Thyroid gland (tissue), 4 donors: ENCODE results near the gene SAE1. TPM values are rescaled to one million over a fixed set of nuclear protein-coding genes. Genes with fewer than 3 reads are reported as not detected.

ENCODE experiments used
- DNase-seq, 2 donors: peaks; one replicate each; pipeline ENCODE4 v3.0.0-alpha.2; 2019
- H3K27ac ChIP-seq, 3 donors: fragments of 200-600 bp; sonication (generic); 1 replicate in 2 of 3; 2 replicates in 1 of 3; pipeline ENCODE4 v1.5.1; 2016 to 2019; ENCODE audit warnings: mild to moderate bottlenecking in 1 of 3, moderate library complexity in 1 of 3
- H3K27me3 ChIP-seq: fragments of 200-600 bp; sonication (generic); one replicate; pipeline ENCODE4 v1.5.1; 2019
- H3K36me3 ChIP-seq, 2 donors: fragments of 200-600 bp; sonication (generic); one replicate each; pipeline ENCODE4 v1.5.1; 2016 to 2019
- H3K4me1 ChIP-seq, 2 donors: fragments of 200-600 bp; sonication (generic); one replicate each; pipeline ENCODE4 v1.5.1; 2017 to 2019
- H3K4me3 ChIP-seq, 3 donors: fragments of 200-600 bp; sonication (generic); replicated peaks in 1 of 3; 1 replicate in 2 of 3; 2 replicates in 1 of 3; pipeline ENCODE4 v1.5.1; 2016; ENCODE audit warnings: mild to moderate bottlenecking in 1 of 3
- H3K9me3 ChIP-seq: fragments of 200-600 bp; sonication (generic); one replicate; pipeline ENCODE4 v1.5.1; 2017
- CTCF ChIP-seq, 6 experiments: fragments of 200-600 bp in 3 of 6; fragments of 450-650 bp in 3 of 6; sonication (generic) in 3 of 6; IDR thresholded peaks; one replicate each; pipeline ENCODE4 v1.5.1; 2016 to 2019; ENCODE audit warnings: antibody characterized with exemption in 6 of 6, mild to moderate bottlenecking in 2 of 6, inconsistent platforms in 1 of 6, moderate library complexity in 1 of 6
- POLR2A ChIP-seq, 2 donors: fragments of 450-650 bp; IDR thresholded peaks; one replicate each; pipeline ENCODE4 v1.6.1; 2017; ENCODE audit warnings: antibody characterized with exemption in 2 of 2, mild to moderate bottlenecking in 2 of 2, moderate library complexity in 1 of 2
- WGBS, 2 donors: methylation state at CpG; one replicate each; pipeline ENCODE4 v1.1.5; 2017; 5-methylcytosine and 5-hydroxymethylcytosine counted together
- intact Hi-C: fragments of 100-400 bp; cut with DNase I; formaldehyde crosslinking; loops from one replicate; pipeline ENCODE4 v1.15.1; 2023
- total RNA-seq, 4 donors: library from RNA; depleted of rRNA; stranded (reverse); fragments of >200 nt; gene quantifications; one replicate each; pipeline ENCODE4 v1.2.3, GENCODE V29; 2016

SAE1 gene
- total RNA-seq, 4 donors from 2014 or later: 79.5 to 119 (median 103) TPM

GRCh38 chr19:47215581-47215980 is 84.9 kb downstream of the SAE1 start:
- Histone ChIP-seq H3K36me3 (no peaks in the 10 kb centered on the region), H3K4me3 (no peak overlapping the region), H3K27me3 (no peaks in the 10 kb centered on the region), H3K9me3 (no peaks in the 10 kb centered on the region), H3K4me1 (peaks cover 0 to 12% of the 10 kb centered on the region in 2 donors), H3K27ac (no peak overlapping the region)
- no peak for TF ChIP-seq CTCF (IDR thresholded peaks at IDR 0.05)
- TF ChIP-seq POLR2A (IDR thresholded peaks at IDR 0.05): no peak
- intact Hi-C loops: no loop called here
- 95 to 96% methylated on average over 5 of the region's 5 CpGs for WGBS, 2 donors
- DNase-seq: no peak

- Histone ChIP-seq H3K4me1 (peaks cover 0 to 7% of the 10 kb centered on the region in 2 donors), H3K9me3 (no peaks in the 10 kb centered on the region), H3K4me3 (no peak overlapping the region), H3K27ac (no peak overlapping the region), H3K36me3 (peaks cover 4 to 17% of the 10 kb centered on the region in 2 donors), H3K27me3 (no peaks in the 10 kb centered on the region)
- no peak for TF ChIP-seq POLR2A (IDR thresholded peaks at IDR 0.05)
- no peak for TF ChIP-seq CTCF (IDR thresholded peaks at IDR 0.05)
- intact Hi-C loops: no loop called here
- DNase-seq: no peak
- 76 to 90% methylated on average over 7 to 16 of the region's 33 CpGs for WGBS, 2 donors
Observed at GRCh38 chr19:47221080-47221841, 90.6 kb downstream of the SAE1 start.

- no peaks in the 10 kb centered on the region for H3K9me3 ChIP-seq
- H3K4me1 ChIP-seq: peaks cover 6 to 13% of the 10 kb centered on the region in 2 donors
- DNase-seq: no peak
- 95% methylated on average over 11 of the region's 11 CpGs for WGBS, 2 donors
- H3K27ac ChIP-seq: no peak overlapping the region
- TF ChIP-seq POLR2A (IDR thresholded peaks at IDR 0.05) (no peak), CTCF (IDR thresholded peaks at IDR 0.05) (no peak)
- intact Hi-C loops: no loop called here
- H3K27me3 ChIP-seq: no peaks in the 10 kb centered on the region
- no peak overlapping the region for H3K4me3 ChIP-seq
- peaks cover 4 to 17% of the 10 kb centered on the region in 2 donors for H3K36me3 ChIP-seq
Observed at GRCh38 chr19:47221890-47222289, 91.3 kb downstream of the SAE1 start.

- DNase-seq: peak; percentile 88 to 89
- Histone ChIP-seq H3K4me3 (peak overlapping the region in 2 of 3 donors; percentile 18 to 57), H3K9me3 (no peaks in the 10 kb centered on the region), H3K27me3 (no peaks in the 10 kb centered on the region), H3K27ac (peak overlapping the region; percentile 97 to 100 (median 98)), H3K36me3 (peaks cover 4 to 16% of the 10 kb centered on the region in 2 donors), H3K4me1 (peaks cover 23 to 39% of the 10 kb centered on the region in 2 donors)
- intact Hi-C loops: no loop called here
- TF ChIP-seq POLR2A (IDR thresholded peaks at IDR 0.05): peak; percentile 99 to 100
- TF ChIP-seq CTCF (IDR thresholded peaks at IDR 0.05): peak in 3 of 6 experiments; percentile 51 to 58 (median 57)
- WGBS, 2 donors: 4 to 11% methylated on average over 13 to 43 of the region's 59 CpGs
Observed at GRCh38 chr19:47225746-47226425, 95.3 kb downstream of the SAE1 start.
